ENCODE measurements around the gene FCHO2.

Gene FCHO2

GRCh38 chr5:73115399-73116051 is 159.7 kb downstream of the FCHO2 start:
- DNase-seq = no peak

GRCh38 chr5:73116506-73116905 is 160.7 kb downstream of the FCHO2 start:
- DNase-seq = no peak

- peak; percentile 50 for DNase-seq
These were observed 161.4 kb downstream of the FCHO2 start for GRCh38 chr5:73117088-73117740.

GRCh38 chr5:73118391-73118973 is 162.6 kb downstream of the FCHO2 start:
- DNase-seq = no peak

- DNase-seq = no peak
These were observed 163.8 kb downstream of the FCHO2 start for GRCh38 chr5:73119451-73120157.

GRCh38 chr5:73120222-73121118 is 164.6 kb downstream of the FCHO2 start, which contains the start of gene TMEM171:
Gene TMEM171, plus strand, starts transcription at chr5:73120575. Its CDS starts 2,799 bp downstream, at chr5:73123374.
- no peak for DNase-seq

GRCh38 chr5:73121119-73121463 is 165.2 kb downstream of the FCHO2 start:
- DNase-seq = no peak

GRCh38 chr5:73122875-73123810 is 167.3 kb downstream of the FCHO2 start:
- no peak for DNase-seq

- DNase-seq = no peak
These were observed 169.4 kb downstream of the FCHO2 start for GRCh38 chr5:73125289-73125688.

- DNase-seq = no peak
These were observed 170.5 kb downstream of the FCHO2 start for GRCh38 chr5:73126381-73126780.

GRCh38 chr5:73126957-73127356 is 171.1 kb downstream of the FCHO2 start:
- peak; percentile 9 for DNase-seq

GRCh38 chr5:73129143-73129542 is 173.3 kb downstream of the FCHO2 start:
- no peak for DNase-seq

- DNase-seq = no peak
These were observed 175.0 kb downstream of the FCHO2 start for GRCh38 chr5:73130811-73131210.

- no peak for DNase-seq
These were observed 176.0 kb downstream of the FCHO2 start for GRCh38 chr5:73131711-73132425.

GRCh38 chr5:73132759-73133158 is 176.9 kb downstream of the FCHO2 start:
- DNase-seq = no peak

- DNase-seq = no peak
These were observed 179.2 kb downstream of the FCHO2 start for GRCh38 chr5:73135021-73135420.

- DNase-seq = peak; percentile 22
These were observed 179.7 kb downstream of the FCHO2 start for GRCh38 chr5:73135429-73136054.

- DNase-seq = no peak
These were observed 180.3 kb downstream of the FCHO2 start for GRCh38 chr5:73136055-73136562.

GRCh38 chr5:73137563-73138530 is 182.0 kb downstream of the FCHO2 start:
- DNase-seq = no peak
